HepG2 (cell line): Measurements from ENCODE around the gene HMGCR. TPM values are rescaled to one million over a fixed set of nuclear protein-coding genes. Genes with fewer than 3 reads are reported as not detected.
A peak's percentile ranks its signal among the peaks of the same experiment; 100 is the strongest.

Experiments used
- BATF2 ChIP-seq: sonication (generic); formaldehyde crosslinking; IDR thresholded peaks from 2 replicates; pipeline ENCODE4 v1.8.0; 2022; ENCODE audit warnings: mild to moderate bottlenecking, missing genetic modification reagents, moderate library complexity
- BRD4 ChIP-seq: sonication (generic); formaldehyde crosslinking; IDR thresholded peaks from 2 replicates; pipeline ENCODE4 v1.4.0; 2020; ENCODE audit warnings: missing genetic modification reagents
- CENPT ChIP-seq: sonication (generic); formaldehyde crosslinking; IDR thresholded peaks from 2 replicates; pipeline ENCODE4 v1.8.0; 2022; ENCODE audit warnings: low read depth, mild to moderate bottlenecking, moderate library complexity, missing genetic modification reagents
- CENPX ChIP-seq: sonication (generic); formaldehyde crosslinking; IDR thresholded peaks from 2 replicates; pipeline ENCODE4 v1.9.0; 2021; ENCODE audit warnings: mild to moderate bottlenecking, missing genetic modification reagents, moderate library complexity
- CHD2 ChIP-seq: IDR thresholded peaks from 2 replicates; pipeline ENCODE4 v1.6.1; 2011; ENCODE audit warnings: low read depth, low read length, improper control_type of control experiment
- GABPA ChIP-seq, 2 experiments: IDR thresholded peaks; 2 replicates each; pipeline ENCODE4 v1.6.1; 2011 to 2016; ENCODE audit warnings: low read depth in 2 of 2, low read length in 1 of 2, missing biosample characterization in 1 of 2, missing genetic modification characterization in 1 of 2
- HHEX ChIP-seq: IDR thresholded peaks from 2 replicates; pipeline ENCODE4 v1.6.1; 2016; ENCODE audit warnings: control low read depth
- KAT7 ChIP-seq: IDR thresholded peaks from 2 replicates; pipeline ENCODE4 v1.6.1; 2018; ENCODE audit warnings: borderline replicate concordance, missing compliant biosample characterization
- MAZ ChIP-seq, 2 experiments: sonication (generic) in 1 of 2; formaldehyde crosslinking in 1 of 2; IDR thresholded peaks; 2 replicates each; pipeline versions ENCODE4 v1.5.0 to v1.6.1; 2012 to 2020; ENCODE audit warnings: low read depth in 2 of 2, mild to moderate bottlenecking in 2 of 2, borderline replicate concordance in 1 of 2, improper control_type of control experiment in 1 of 2, low read length in 1 of 2, missing genetic modification reagents in 1 of 2, moderate library complexity in 1 of 2
- MIXL1 ChIP-seq: IDR thresholded peaks from 2 replicates; pipeline ENCODE4 v1.6.1; 2016
- NFATC3 ChIP-seq: sonication (generic); formaldehyde crosslinking; IDR thresholded peaks from 2 replicates; pipeline ENCODE4 v1.5.1; 2020; ENCODE audit warnings: mild to moderate bottlenecking, missing genetic modification reagents
- PAF1 ChIP-seq: IDR thresholded peaks from 2 replicates; pipeline ENCODE4 v1.6.1; 2016; ENCODE audit warnings: missing genetic modification reagents, missing compliant biosample characterization
- POLR2AphosphoS2 ChIP-seq: IDR thresholded peaks from 2 replicates; pipeline ENCODE4 v1.6.1; 2011; ENCODE audit warnings: low read depth, low read length, improper control_type of control experiment
- POLR2AphosphoS5 ChIP-seq: IDR thresholded peaks from 2 replicates; pipeline ENCODE4 v1.6.1; 2012; ENCODE audit warnings: low read depth, low read length
- ZNF17 ChIP-seq: sonication (generic); formaldehyde crosslinking; IDR thresholded peaks from 2 replicates; pipeline ENCODE4 v1.5.0; 2020; ENCODE audit warnings: mild to moderate bottlenecking, missing genetic modification reagents
- ZNF18 ChIP-seq: sonication (generic); formaldehyde crosslinking; IDR thresholded peaks from 2 replicates; pipeline ENCODE4 v1.8.0; 2022; ENCODE audit warnings: mild to moderate bottlenecking, missing genetic modification reagents; ENCODE audit not compliant: insufficient replicate concordance
- ZNF331 ChIP-seq: sonication (generic); formaldehyde crosslinking; IDR thresholded peaks from 2 replicates; pipeline ENCODE4 v1.4.0; 2020; ENCODE audit warnings: missing genetic modification reagents
- ZNF597 ChIP-seq: sonication (generic); formaldehyde crosslinking; IDR thresholded peaks from 2 replicates; pipeline ENCODE4 v1.5.0; 2020; ENCODE audit warnings: missing genetic modification reagents
- ZSCAN30 ChIP-seq: sonication (generic); formaldehyde crosslinking; IDR thresholded peaks from 2 replicates; pipeline ENCODE4 v1.5.0; 2020; ENCODE audit warnings: mild to moderate bottlenecking, missing genetic modification reagents
- polyA plus RNA-seq, 8 experiments: library from polyadenylated mRNA; depleted of rRNA in 3 of 8; stranded (reverse) in 7 of 8; unstranded in 1 of 8; fragments of >200 nt; fragmentation: Illumina TruSeq in 4 of 8; extraction: Trizol in 4 of 8; gene quantifications; 2 replicates each; pipeline versions ENCODE4 v1.2.1 to v1.2.3, GENCODE V29; 2011 to 2016; ENCODE audit warnings: low read depth in 4 of 8, missing spikeins in 1 of 8, mixed read lengths in 1 of 8; ENCODE audit not compliant: insufficient read depth in 1 of 8
- total RNA-seq, 5 experiments: library from RNA; depleted of rRNA; stranded (reverse); fragments of >200 nt; fragmentation: Illumina TruSeq; extraction: Trizol; gene quantifications; 2 replicates each; pipeline ENCODE4 v1.2.3, GENCODE V29; 2016; ENCODE audit warnings: low read depth in 1 of 5
- TF ChIP-seq, protein P1 (sequence below): sonication (generic); formaldehyde crosslinking; IDR thresholded peaks from 2 replicates; pipeline ENCODE4 v1.8.1; 2023; ENCODE audit warnings: mild to moderate bottlenecking, moderate library complexity, missing genetic modification reagents

The HMGCR gene
- total and polyA plus RNA-seq, 2 of the 13 experiments (the other 11 are each of a cell fraction or from before 2014, with no cell fraction given) = 43.0 to 144 TPM

DNA sequence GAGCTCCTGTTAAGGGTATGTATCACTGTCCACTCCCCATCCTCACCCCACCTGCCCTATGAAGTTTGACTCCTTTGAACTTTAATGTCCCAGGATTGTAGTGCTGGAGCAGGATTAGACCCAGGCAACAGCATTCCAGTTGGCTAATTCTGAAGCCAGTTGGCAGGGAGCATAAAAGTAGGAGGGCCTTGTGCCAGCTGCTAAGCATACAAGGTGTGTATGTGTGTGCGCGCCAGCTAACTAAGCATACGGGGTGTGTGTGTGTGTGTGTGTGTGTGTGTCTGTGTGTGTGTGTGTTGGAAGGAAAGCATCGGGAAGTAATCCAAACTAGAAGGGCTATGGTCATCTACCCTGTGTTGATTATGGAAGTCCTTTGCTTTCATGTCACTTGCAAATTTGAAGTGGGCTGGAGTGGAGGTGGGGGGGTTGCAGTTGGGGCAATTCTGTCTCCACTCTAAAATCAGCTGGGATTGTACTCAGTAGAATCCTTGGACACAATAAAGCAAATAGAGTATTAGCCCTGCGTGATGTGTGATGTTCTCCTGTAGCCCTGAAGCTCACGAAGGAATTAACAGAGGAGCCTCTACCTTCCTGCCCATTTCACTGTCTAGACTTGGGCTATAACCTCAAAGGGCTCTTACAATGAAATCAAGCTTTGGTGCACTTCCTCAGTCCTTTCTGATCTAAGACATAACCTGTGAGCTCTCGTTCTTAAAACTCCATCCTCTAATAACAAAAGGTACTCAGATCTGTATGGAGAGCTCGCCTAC, 26.9 kb downstream of the HMGCR start (continued):
- TF ChIP-seq MAZ (IDR thresholded peaks at IDR 0.05; ENCODE audit: borderline replicate concordance, low read depth, low read length) = no peak
- TF ChIP-seq MAZ (CRISPR knock-in tag; IDR thresholded peaks at IDR 0.05; ENCODE audit: low read depth) = no peak
- no peak for TF ChIP-seq ZNF18 (CRISPR knock-in tag)
- no peak for TF ChIP-seq ZNF17 (CRISPR knock-in tag)
- TF ChIP-seq ZSCAN30 (CRISPR knock-in tag) = 0 out of 2 replicates have a peak, but pooled peaks have one; percentile 36
- peak; percentile 51; the same call in 1 of the 2 replicates for TF ChIP-seq PAF1 (CRISPR knock-in tag)
- TF ChIP-seq ZNF331 = no peak
- TF ChIP-seq ZNF597 = no peak
- TF ChIP-seq CHD2 = no peak
- TF ChIP-seq POLR2AphosphoS2 = peak; percentile 74; the same call in 1 of the 2 replicates
- no peak for TF ChIP-seq MIXL1 (CRISPR knock-in tag)
- TF ChIP-seq, protein P1, sequence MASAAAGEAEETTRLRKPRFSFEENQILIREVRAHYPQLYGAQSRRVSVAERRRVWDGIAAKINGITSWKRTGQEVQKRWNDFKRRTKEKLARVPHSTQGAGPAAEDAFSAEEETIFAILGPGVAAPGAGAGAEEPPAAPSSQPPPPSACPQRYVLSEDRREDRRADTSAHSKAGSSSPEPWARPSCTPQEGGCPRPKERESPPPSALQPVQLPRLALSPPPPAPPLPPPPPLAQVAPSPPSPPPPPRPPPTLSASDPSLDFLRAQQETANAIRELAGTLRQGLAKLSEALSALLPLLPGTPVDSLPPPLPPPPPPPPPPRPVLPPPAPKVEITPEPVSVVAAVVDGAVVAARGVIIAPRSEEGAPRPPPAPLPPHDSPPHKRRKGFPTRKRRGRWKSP (CRISPR knock-in tag) = no peak
- no peak for TF ChIP-seq HHEX
- no peak for TF ChIP-seq GABPA (IDR thresholded peaks at IDR 0.05; ENCODE audit: low read depth, low read length)
- no peak for TF ChIP-seq GABPA (CRISPR knock-in tag; IDR thresholded peaks at IDR 0.05; ENCODE audit: low read depth)
- TF ChIP-seq KAT7 (CRISPR knock-in tag) = no peak
- no peak for TF ChIP-seq BRD4
- TF ChIP-seq BATF2 (CRISPR knock-in tag) = no peak
- no peak for TF ChIP-seq NFATC3 (CRISPR knock-in tag)
- TF ChIP-seq POLR2AphosphoS5 = peak; percentile 63
- no peak for TF ChIP-seq CENPX (CRISPR knock-in tag)
- no peak for TF ChIP-seq CENPT
